GM23338 (cell line): ENCODE data around the gene CHST6. TPM values are rescaled to one million over a fixed set of nuclear protein-coding genes. Genes with fewer than 3 reads are reported as not detected.

ENCODE experiments used
- ATAC-seq: fragments of 200-7000 bp; cut with Tn5 transposase; 3 replicates; pipeline ENCODE4 v1.9.1; 2020
- DNase-seq: peaks from one replicate; pipeline ENCODE4 v3.0.0-alpha.2; 2015; ENCODE audit warnings: low spot score
- H2AFZ ChIP-seq: fragments of 200-600 bp; sonication (generic); 2 replicates; pipeline ENCODE4 v1.8.0; 2016; ENCODE audit warnings: antibody characterized with exemption, mild to moderate bottlenecking, moderate library complexity
- H3F3A ChIP-seq: fragments of 200-600 bp; sonication (generic); replicated peaks from 2 replicates; pipeline ENCODE4 v1.8.0; 2017; ENCODE audit warnings: antibody characterized with exemption, mixed run types, low read depth
- H3K27ac ChIP-seq: fragments of 200-600 bp; sonication (generic); 2 replicates; pipeline ENCODE4 v1.6.1; 2016; ENCODE audit warnings: low read depth
- H3K27me3 ChIP-seq: fragments of 200-600 bp; sonication (generic); 2 replicates; pipeline ENCODE4 v1.8.0; 2016; ENCODE audit warnings: mild to moderate bottlenecking, mixed run types, moderate library complexity; ENCODE audit not compliant: insufficient read depth
- H3K36me3 ChIP-seq: fragments of 200-600 bp; sonication (generic); 2 replicates; pipeline ENCODE4 v1.8.0; 2016; ENCODE audit warnings: mild to moderate bottlenecking; ENCODE audit not compliant: insufficient read depth
- H3K4me1 ChIP-seq: fragments of 200-600 bp; sonication (generic); 2 replicates; pipeline ENCODE4 v1.8.0; 2016; ENCODE audit warnings: mild to moderate bottlenecking, moderate library complexity; ENCODE audit not compliant: insufficient read depth
- H3K4me2 ChIP-seq: fragments of 200-600 bp; sonication (generic); 2 replicates; pipeline ENCODE4 v1.7.1; 2017; ENCODE audit warnings: mixed run types
- H3K4me3 ChIP-seq: fragments of 200-600 bp; sonication (generic); 2 replicates; pipeline ENCODE4 v1.6.1; 2016; ENCODE audit warnings: mixed run types
- H3K79me2 ChIP-seq: fragments of 200-600 bp; sonication (generic); replicated peaks from 2 replicates; pipeline ENCODE4 v1.8.0; 2017; ENCODE audit warnings: mild to moderate bottlenecking; ENCODE audit not compliant: insufficient read depth
- H3K9me2 ChIP-seq: fragments of 200-600 bp; sonication (generic); 2 replicates; pipeline ENCODE4 v1.8.0; 2017; ENCODE audit not compliant: insufficient read depth
- H4K20me1 ChIP-seq: fragments of 200-600 bp; sonication (generic); replicated peaks from 2 replicates; pipeline ENCODE4 v1.8.0; 2017; ENCODE audit warnings: mild to moderate bottlenecking; ENCODE audit not compliant: insufficient read depth
- H3K27ac Mint-ChIP-seq: 2 replicates; pipeline ENCODE4 v1.8.0; 2020; ENCODE audit warnings: inconsistent platforms, mild to moderate bottlenecking, moderate library complexity, mixed read lengths
- H3K27me3 Mint-ChIP-seq: 3 replicates; pipeline ENCODE4 v1.8.0; 2022; ENCODE audit warnings: low read depth, mild to moderate bottlenecking, moderate library complexity, mixed read lengths, inconsistent platforms; ENCODE audit not compliant: insufficient read depth, poor library complexity
- H3K36me3 Mint-ChIP-seq: 3 replicates; pipeline ENCODE4 v1.8.0; 2021; ENCODE audit warnings: low read depth, mild to moderate bottlenecking, inconsistent platforms, moderate library complexity, mixed read lengths
- H3K4me1 Mint-ChIP-seq: 3 replicates; pipeline ENCODE4 v1.8.0; 2020; ENCODE audit warnings: mild to moderate bottlenecking, inconsistent platforms, mixed read lengths
- H3K4me3 Mint-ChIP-seq: 3 replicates; pipeline ENCODE4 v1.8.0; 2021; ENCODE audit warnings: moderate library complexity, mild to moderate bottlenecking, inconsistent platforms, mixed read lengths
- H3K9me3 Mint-ChIP-seq: 3 replicates; pipeline ENCODE4 v1.8.0; 2020; ENCODE audit warnings: moderate library complexity, mild to moderate bottlenecking, inconsistent platforms, mixed read lengths
- CREB1 ChIP-seq: fragments of 250-450 bp; sonication (Bioruptor Pico); IDR thresholded peaks from 2 replicates; pipeline ENCODE4 v1.5.0; 2020; ENCODE audit warnings: low read depth, mild to moderate bottlenecking, moderate library complexity
- CTCF ChIP-seq, 2 experiments: fragments of 200-600 bp in 1 of 2; sonication (generic) in 1 of 2; conservative IDR thresholded peaks; 2 replicates each; pipeline versions ENCODE4 v1.5.1 to v1.6.1; 2016 to 2017; ENCODE audit warnings: antibody characterized with exemption in 2 of 2, low read depth in 2 of 2, mild to moderate bottlenecking in 2 of 2, moderate library complexity in 1 of 2
- ETS1 ChIP-seq: IDR thresholded peaks from 2 replicates; pipeline ENCODE4 v1.6.1; 2016; ENCODE audit warnings: antibody characterized with exemption
- EZH2 ChIP-seq: fragments of 200-600 bp; sonication (generic); IDR thresholded peaks from one replicate; pipeline ENCODE4 v1.8.0; 2017; ENCODE audit warnings: antibody characterized with exemption, mild to moderate bottlenecking, low read depth; ENCODE audit not compliant: unreplicated experiment
- EZH2phosphoT487 ChIP-seq: fragments of 200-600 bp; sonication (generic); IDR thresholded peaks from one replicate; pipeline ENCODE4 v1.8.1; 2018; ENCODE audit warnings: antibody characterized with exemption; ENCODE audit not compliant: unreplicated experiment
- JUNB ChIP-seq: IDR thresholded peaks from one replicate; pipeline ENCODE4 v1.6.1; 2016; ENCODE audit warnings: antibody characterized with exemption; ENCODE audit not compliant: unreplicated experiment
- NANOG ChIP-seq: IDR thresholded peaks from 2 replicates; pipeline ENCODE4 v1.6.1; 2016; ENCODE audit warnings: antibody characterized with exemption, borderline replicate concordance
- POLR2AphosphoS5 ChIP-seq: IDR thresholded peaks from 2 replicates; pipeline ENCODE4 v1.6.1; 2016; ENCODE audit warnings: antibody characterized with exemption, low read depth
- REST ChIP-seq: IDR thresholded peaks from one replicate; pipeline ENCODE4 v1.6.1; 2018; ENCODE audit warnings: antibody characterized with exemption; ENCODE audit not compliant: unreplicated experiment
- STAT1 ChIP-seq: IDR thresholded peaks from one replicate; pipeline ENCODE4 v1.6.1; 2016; ENCODE audit warnings: antibody characterized with exemption; ENCODE audit not compliant: unreplicated experiment
- ZNF114 ChIP-seq: fragments of 250-450 bp; sonication (Bioruptor Pico); IDR thresholded peaks from 2 replicates; pipeline ENCODE4 v1.5.0; 2020; ENCODE audit warnings: mild to moderate bottlenecking, moderate library complexity
- ZNF331 ChIP-seq: fragments of 250-450 bp; sonication (Bioruptor Pico); IDR thresholded peaks from 2 replicates; pipeline ENCODE4 v1.5.0; 2020; ENCODE audit warnings: low read depth, mild to moderate bottlenecking, moderate library complexity
- ZNF462 ChIP-seq: fragments of 250-450 bp; sonication (Bioruptor Pico); IDR thresholded peaks from 2 replicates; pipeline ENCODE4 v1.5.0; 2020; ENCODE audit warnings: mild to moderate bottlenecking, moderate library complexity
- polyA plus RNA-seq: library from polyadenylated mRNA; unstranded; fragments of >200 nt; fragmentation: Nextera tagmentation; extraction: Ambion mirVana; gene quantifications from 2 replicates; pipeline ENCODE4 v1.2.1, GENCODE V29; 2016
- total RNA-seq: library from RNA; depleted of rRNA; stranded (reverse); fragments of >200 nt; shearing (Covaris generic); gene quantifications from 2 replicates; pipeline ENCODE4 v1.2.3, GENCODE V29; 2014

The CHST6 gene
- total and polyA plus RNA-seq, 2 experiments from 2014 or later: 2.7 to 22.2 TPM

- Mint-ChIP-seq H3K36me3 (no peaks in the 10 kb centered on the region), H3K27me3 (no peaks in the 10 kb centered on the region), H3K4me3 (no peak overlapping the region), H3K27ac (no peak overlapping the region), H3K9me3 (no peaks in the 10 kb centered on the region), H3K4me1 (peaks cover 3% of the 10 kb centered on the region; the same call in 1 of the 3 replicates)
- H3K4me3 ChIP-seq: no peak overlapping the region
- ATAC-seq (no peak), DNase-seq (no peak)
- TF ChIP-seq STAT1 (no peak), EZH2phosphoT487 (no peak), ZNF114 (CRISPR knock-in tag) (no peak), EZH2 (no peak), ZNF331 (CRISPR knock-in tag) (no peak), ETS1 (no peak), JUNB (no peak), CREB1 (CRISPR knock-in tag) (no peak), CTCF (conservative IDR thresholded peaks at IDR 0.05; ENCODE audit: low read depth in 2 of 2) (no peak), ZNF462 (CRISPR knock-in tag) (no peak), NANOG (no peak), POLR2AphosphoS5 (no peak), REST (no peak)
- no peaks in the 10 kb centered on the region; the same call in 1 of the 2 replicates for H4K20me1 ChIP-seq
- H3K36me3 ChIP-seq: no peaks in the 10 kb centered on the region
- no peaks in the 10 kb centered on the region for H3K27me3 ChIP-seq
- no peak overlapping the region for H2AFZ ChIP-seq
- H3K27ac ChIP-seq: no peak overlapping the region
- H3K4me2 ChIP-seq: no peak overlapping the region
- H3K79me2 ChIP-seq: no peaks in the 10 kb centered on the region
- H3K4me1 ChIP-seq: no peaks in the 10 kb centered on the region
- no peaks in the 10 kb centered on the region for H3K9me2 ChIP-seq
- no peaks in the 10 kb centered on the region for H3F3A ChIP-seq
These were observed 10.9 kb upstream of the CHST6 start for GRCh38 chr16:75506107-75506506.
